HL-60 (cell line): ENCODE data around the gene SLC39A3.

Source experiments
- DNase-seq, 2 experiments: peaks; one replicate each; pipeline ENCODE4 v3.0.0-alpha.2; 2010 to 2020; ENCODE audit warnings: low read depth in 1 of 2, low spot score in 1 of 2
- H3K27ac ChIP-seq: fragments of 250-450 bp; sonication (Bioruptor Pico); replicated peaks from 2 replicates; pipeline ENCODE4 v1.5.1; 2020; ENCODE audit warnings: mild to moderate bottlenecking, moderate library complexity
- H3K27me3 ChIP-seq: fragments of 250-450 bp; sonication (Bioruptor Pico); 2 replicates; pipeline ENCODE4 v1.5.1; 2021; ENCODE audit warnings: mild to moderate bottlenecking, moderate library complexity; ENCODE audit not compliant: insufficient read depth, poor library complexity, severe bottlenecking
- H3K4me3 ChIP-seq: replicated peaks from 2 replicates; pipeline ENCODE4 v1.5.1; 2011; ENCODE audit warnings: mild to moderate bottlenecking, control low read depth, low read length; ENCODE audit not compliant: insufficient read depth
- CTCF ChIP-seq: IDR thresholded peaks from one replicate; pipeline ENCODE4 v1.5.1; 2011; ENCODE audit warnings: low read length, control low read depth, inconsistent platforms; ENCODE audit not compliant: insufficient read depth
- GABPA ChIP-seq: IDR thresholded peaks from 2 replicates; pipeline ENCODE4 v1.6.1; 2012; ENCODE audit warnings: low read depth
- POLR2AphosphoS5 ChIP-seq: IDR thresholded peaks from 2 replicates; pipeline ENCODE4 v1.6.1; 2012; ENCODE audit warnings: low read depth
- REST ChIP-seq: IDR thresholded peaks from 2 replicates; pipeline ENCODE4 v1.6.1; 2012; ENCODE audit warnings: low read depth; ENCODE audit not compliant: insufficient replicate concordance
- SPI1 ChIP-seq: IDR thresholded peaks from 2 replicates; pipeline ENCODE4 v1.6.1; 2012; ENCODE audit warnings: low read depth, mild to moderate bottlenecking, borderline replicate concordance

SLC39A3 gene

GRCh38 chr19:2702170-2703076 lies 37.4 kb downstream of the SLC39A3 start, which contains the start of gene GNG7:
GNG7 (minus strand) TSS chr19:2702694; CDS start chr19:2520688, 182,006 bp downstream.
- no peak within 1 kb of the TSS for H3K27ac ChIP-seq
- H3K27me3 ChIP-seq, result no peaks in the 10 kb centered on the region
- H3K4me3 ChIP-seq, result peak within 1 kb of the TSS; percentile 70
- TF ChIP-seq REST (no peak), POLR2AphosphoS5 (no peak), SPI1 (no peak), GABPA (no peak), CTCF (no peak)
- DNase-seq, result peak; percentile 78 to 87

GRCh38 chr19:2701361-2702169 lies 38.3 kb downstream of the SLC39A3 start:
- no peak for DNase-seq
- Histone ChIP-seq H3K27ac (no peak overlapping the region), H3K4me3 (peak overlapping the region; percentile 70), H3K27me3 (no peaks in the 10 kb centered on the region)
- TF ChIP-seq SPI1 (no peak), POLR2AphosphoS5 (no peak), CTCF (no peak)

- Histone ChIP-seq H3K27ac (no peak overlapping the region), H3K27me3 (no peaks in the 10 kb centered on the region), H3K4me3 (no peak overlapping the region)
- DNase-seq, result no peak
- TF ChIP-seq GABPA (no peak), SPI1 (no peak), REST (no peak), CTCF (no peak), POLR2AphosphoS5 (no peak)
These were observed 39.0 kb downstream of the SLC39A3 start for GRCh38 chr19:2700660-2701360.
